Esophagus muscularis mucosa (tissue), 4 donors: ENCODE results near the gene PRDM16. TPM values are rescaled to one million over a fixed set of nuclear protein-coding genes. Genes with fewer than 3 reads are reported as not detected.

ENCODE experiments used
- DNase-seq: peaks from one replicate; pipeline ENCODE4 v3.0.0-alpha.2; 2017; ENCODE audit errors: extremely low spot score
- H3K27ac ChIP-seq, 4 donors: fragments of 200-600 bp; sonication (generic); replicated peaks in 1 of 4; 1 replicate in 3 of 4; 2 replicates in 1 of 4; pipeline ENCODE4 v1.5.1; 2016 to 2019; ENCODE audit warnings: mild to moderate bottlenecking in 1 of 4
- H3K27me3 ChIP-seq, 4 donors: fragments of 200-600 bp; sonication (generic); one replicate each; pipeline versions ENCODE4 v1.5.1 to v1.6.0; 2016 to 2019
- H3K36me3 ChIP-seq, 4 donors: fragments of 200-600 bp; sonication (generic); one replicate each; pipeline ENCODE4 v1.5.1; 2016 to 2019
- H3K4me1 ChIP-seq, 4 donors: fragments of 200-600 bp; sonication (generic); one replicate each; pipeline ENCODE4 v1.5.1; 2016 to 2019
- H3K4me3 ChIP-seq, 4 donors: fragments of 200-600 bp; sonication (generic); 1 replicate in 2 of 4; 2 replicates in 2 of 4; pipeline ENCODE4 v1.5.1; 2016 to 2019; ENCODE audit warnings: mild to moderate bottlenecking in 4 of 4, moderate library complexity in 1 of 4
- H3K9me3 ChIP-seq, 4 donors: fragments of 200-600 bp; sonication (generic); 1 replicate in 3 of 4; 2 replicates in 1 of 4; pipeline ENCODE4 v1.5.1; 2016 to 2019
- CTCF ChIP-seq, 3 experiments: fragments of 200-600 bp in 2 of 3; fragments of 450-650 bp in 1 of 3; sonication (generic) in 2 of 3; IDR thresholded peaks; one replicate each; pipeline ENCODE4 v1.5.1; 2017 to 2019; ENCODE audit warnings: antibody characterized with exemption in 3 of 3, mild to moderate bottlenecking in 2 of 3, moderate library complexity in 1 of 3
- EP300 ChIP-seq: sonication (generic); formaldehyde crosslinking; IDR thresholded peaks from one replicate; pipeline ENCODE4 v1.6.1; 2017; ENCODE audit warnings: antibody characterized with exemption
- POLR2A ChIP-seq: fragments of 450-650 bp; IDR thresholded peaks from one replicate; pipeline ENCODE4 v1.6.1; 2017; ENCODE audit warnings: antibody characterized with exemption, moderate library complexity, mild to moderate bottlenecking, low read depth
- POLR2AphosphoS5 ChIP-seq, 2 donors: sonication (generic); formaldehyde crosslinking; IDR thresholded peaks; one replicate each; pipeline ENCODE4 v1.6.1; 2017; ENCODE audit warnings: antibody characterized with exemption in 2 of 2
- WGBS: methylation state at CpG from one replicate; pipeline ENCODE4 v1.1.5; 2018; 5-methylcytosine and 5-hydroxymethylcytosine counted together
- intact Hi-C: fragments of 100-400 bp; cut with DNase I; formaldehyde crosslinking; loops from one replicate; pipeline ENCODE4 v1.15.1; 2023
- total RNA-seq, 4 donors: library from RNA; depleted of rRNA; stranded (reverse); fragments of >200 nt; gene quantifications; one replicate each; pipeline versions ENCODE4 v1.1.0 to v1.2.1, GENCODE V29; 2016

PRDM16 gene
- total RNA-seq, 4 donors from 2014 or later: 1.2 to 4.4 (median 2.2) TPM

DNA sequence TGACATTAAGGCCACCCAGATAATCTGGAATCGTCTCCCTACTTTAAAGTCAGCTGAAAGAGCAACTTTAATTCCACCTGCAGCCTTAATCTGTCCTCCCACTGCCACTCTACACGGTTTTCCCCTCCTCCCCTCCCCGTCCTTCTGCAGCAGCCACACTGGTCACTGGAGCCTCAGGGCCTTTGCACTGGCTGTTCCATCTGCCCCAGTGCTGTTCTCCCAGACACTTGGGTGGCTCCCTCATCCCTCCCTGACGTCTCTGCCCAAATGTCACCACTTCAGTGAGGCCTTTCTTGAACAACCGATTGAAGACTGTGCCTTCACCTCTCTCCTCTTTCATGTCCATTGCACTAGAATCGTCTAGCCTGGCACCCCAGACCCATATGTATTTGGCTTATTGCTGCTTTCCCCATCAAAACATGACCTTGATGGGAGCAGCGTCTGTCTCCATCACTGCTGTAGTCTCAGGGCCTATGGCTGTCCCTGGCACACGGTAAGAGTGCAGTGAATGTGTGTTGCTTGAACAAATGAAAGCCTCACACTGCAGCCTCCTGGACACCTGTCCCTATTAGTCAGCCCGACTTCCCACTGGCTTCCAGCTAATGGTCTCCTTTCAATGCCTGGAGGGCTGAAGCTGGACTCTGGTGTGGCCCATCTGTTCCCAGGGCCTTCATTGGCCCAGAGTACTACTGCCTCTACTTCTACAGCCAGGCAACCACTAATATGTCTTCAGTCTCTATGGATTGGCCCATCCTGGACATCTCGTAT is 10.6 kb upstream of the PRDM16 start:
- H3K36me3 ChIP-seq: no peaks in the 10 kb centered on the region
- H3K27me3 ChIP-seq: peaks cover 11 to 77% (median 15%) of the 10 kb centered on the region in 4 donors
- peaks cover 6 to 11% (median 10%) of the 10 kb centered on the region in 4 donors for H3K4me1 ChIP-seq
- DNase-seq: no peak
- H3K27ac ChIP-seq: no peak overlapping the region
- H3K9me3 ChIP-seq: peaks cover 0 to 5% (median 0%) of the 10 kb centered on the region in 4 donors
- H3K4me3 ChIP-seq: no peak overlapping the region
- intact Hi-C loops: no loop called here
- TF ChIP-seq EP300 (no peak), POLR2A (no peak), POLR2AphosphoS5 (IDR thresholded peaks at IDR 0.05) (no peak), CTCF (IDR thresholded peaks at IDR 0.05) (no peak)
- 79% methylated on average over 10 of the region's 10 CpGs for WGBS

DNA sequence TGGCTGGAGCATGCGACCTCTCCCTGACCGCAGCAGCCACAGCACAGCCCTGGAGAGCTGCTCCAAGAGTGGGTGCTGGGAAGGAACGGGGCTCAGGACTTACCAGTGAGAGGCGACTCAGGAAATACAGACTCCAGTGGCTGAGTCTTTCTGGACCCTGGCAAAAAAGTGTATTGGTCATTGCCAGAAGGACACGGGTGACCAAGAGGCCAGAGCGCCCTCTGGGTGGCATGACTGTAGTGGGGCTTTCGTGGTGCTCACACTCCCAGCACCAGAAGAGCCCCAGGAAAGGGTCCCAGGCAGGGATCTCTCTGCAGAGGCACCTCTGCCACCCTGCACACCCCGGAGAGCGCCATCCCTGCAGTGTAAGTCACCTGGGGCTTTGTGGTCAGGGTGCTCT is 8.9 kb upstream of the PRDM16 start:
- peaks cover 11 to 77% (median 30%) of the 10 kb centered on the region in 4 donors for H3K27me3 ChIP-seq
- no peaks in the 10 kb centered on the region for H3K36me3 ChIP-seq
- TF ChIP-seq POLR2A (no peak), CTCF (IDR thresholded peaks at IDR 0.05) (no peak), POLR2AphosphoS5 (IDR thresholded peaks at IDR 0.05) (no peak), EP300 (no peak)
- intact Hi-C loops: no loop called here
- H3K4me1 ChIP-seq: peaks cover 15 to 23% (median 20%) of the 10 kb centered on the region in 4 donors
- no peak overlapping the region for H3K27ac ChIP-seq
- no peak for DNase-seq
- 92% methylated on average over 4 of the region's 9 CpGs for WGBS
- peaks cover 0 to 5% (median 0%) of the 10 kb centered on the region in 4 donors for H3K9me3 ChIP-seq
- no peak overlapping the region for H3K4me3 ChIP-seq

DNA sequence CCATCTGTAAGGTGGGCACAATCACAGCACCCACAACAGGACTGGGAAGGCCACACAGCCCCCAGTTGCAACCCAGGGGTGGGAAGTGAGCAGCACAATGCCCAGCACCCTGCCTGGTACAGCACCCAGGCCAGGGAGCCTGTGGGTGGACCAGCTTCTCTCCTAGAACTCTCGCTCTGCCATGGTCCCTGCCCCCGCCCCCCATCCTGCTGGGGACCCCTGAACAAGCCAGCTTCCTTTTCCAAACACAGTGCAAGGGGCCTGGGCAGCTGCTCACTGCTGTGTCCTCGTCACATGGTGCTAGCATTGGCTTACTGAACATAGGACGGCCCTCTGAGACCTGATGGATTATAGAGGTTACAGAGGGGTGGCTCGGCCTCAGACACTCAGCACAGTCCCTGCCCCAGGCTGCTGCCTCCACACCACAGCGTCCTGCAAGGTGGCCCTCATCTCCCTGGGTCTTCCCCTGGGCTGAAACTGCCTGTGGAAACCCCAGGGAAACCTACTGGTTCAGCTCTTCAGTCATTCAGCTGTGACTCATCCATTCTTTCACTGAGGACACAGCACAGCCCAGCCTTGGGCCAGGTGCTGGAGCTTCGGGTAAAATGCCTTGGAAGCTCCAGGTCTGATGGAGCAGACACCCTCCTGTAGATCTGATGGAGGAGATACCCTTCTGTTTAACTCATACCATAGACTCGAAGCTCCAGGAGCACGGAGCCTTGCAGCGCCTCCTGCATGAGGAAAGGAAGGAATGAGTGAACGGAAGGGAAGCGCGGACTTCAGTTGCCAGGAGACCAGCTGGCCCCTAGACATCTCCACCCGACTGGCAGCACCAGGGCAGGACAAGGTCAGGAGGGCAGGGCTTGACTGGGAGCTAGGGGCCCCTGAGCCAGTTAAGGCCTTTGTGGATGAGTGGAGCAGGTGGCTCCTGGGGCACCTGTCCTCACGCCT is 8.1 kb upstream of the PRDM16 start:
- DNase-seq: no peak
- intact Hi-C loops: no loop called here
- H3K4me3 ChIP-seq: no peak overlapping the region
- peaks cover 11 to 83% (median 34%) of the 10 kb centered on the region in 4 donors for H3K27me3 ChIP-seq
- H3K36me3 ChIP-seq: no peaks in the 10 kb centered on the region
- no peak for TF ChIP-seq EP300
- no peak for TF ChIP-seq POLR2A
- no peak for TF ChIP-seq POLR2AphosphoS5 (IDR thresholded peaks at IDR 0.05)
- no peak for TF ChIP-seq CTCF (IDR thresholded peaks at IDR 0.05)
- no peak overlapping the region for H3K27ac ChIP-seq
- H3K9me3 ChIP-seq: peaks cover 0 to 5% (median 0%) of the 10 kb centered on the region in 4 donors
- WGBS: 75% methylated on average over 10 of the region's 15 CpGs
- peaks cover 15 to 23% (median 20%) of the 10 kb centered on the region in 4 donors for H3K4me1 ChIP-seq

DNA sequence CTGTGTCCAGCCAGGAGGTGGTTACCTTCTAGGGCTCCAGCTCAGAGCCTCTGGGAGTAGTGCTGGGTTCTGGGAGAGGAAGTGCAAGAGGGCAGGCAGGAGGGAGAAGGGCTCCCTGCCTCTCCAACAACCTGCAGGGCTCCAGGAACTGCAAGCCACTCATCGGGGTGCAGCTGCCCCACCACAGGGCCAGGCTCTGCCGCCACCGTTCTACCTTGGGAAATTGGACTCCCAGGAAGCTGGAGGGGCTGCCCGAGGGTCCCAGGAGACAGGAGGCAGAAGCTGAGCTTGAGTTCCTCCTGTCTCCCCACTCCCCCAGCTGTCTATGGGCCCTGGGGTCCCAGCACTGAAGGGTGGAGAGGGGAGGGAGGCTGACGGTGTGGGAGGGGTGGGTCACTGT is 7.4 kb upstream of the PRDM16 start:
- no peak for DNase-seq
- whole genome bisulfite sequencing: no CpG with 5 or more reads among the region's 5 CpGs
- peaks cover 15 to 23% (median 20%) of the 10 kb centered on the region in 4 donors for H3K4me1 ChIP-seq
- H3K27ac ChIP-seq: no peak overlapping the region
- no peak for TF ChIP-seq CTCF (IDR thresholded peaks at IDR 0.05)
- TF ChIP-seq POLR2A: no peak
- TF ChIP-seq EP300: no peak
- no peak for TF ChIP-seq POLR2AphosphoS5 (IDR thresholded peaks at IDR 0.05)
- H3K9me3 ChIP-seq: peaks cover 0 to 5% (median 0%) of the 10 kb centered on the region in 4 donors
- H3K36me3 ChIP-seq: no peaks in the 10 kb centered on the region
- intact Hi-C loops: no loop called here
- peaks cover 11 to 90% (median 37%) of the 10 kb centered on the region in 4 donors for H3K27me3 ChIP-seq
- no peak overlapping the region for H3K4me3 ChIP-seq
